Mucosa of descending colon (tissue), 3 donors: Measurements from ENCODE around the gene COP1. TPM values are rescaled to one million over a fixed set of nuclear protein-coding genes. Genes with fewer than 3 reads are reported as not detected.
"Not testable (repeated sequence)": the region's sequence is repeated elsewhere in the genome, so short reads cannot be mapped to it uniquely, and the experiment has no call there.

Source experiments
- ATAC-seq: fragments of 200-7000 bp; cut with Tn5 transposase; one replicate; pipeline ENCODE4 v1.9.1; 2020; ENCODE audit warnings: mild to moderate bottlenecking, moderate library complexity
- DNase-seq, 3 donors: peaks; one replicate each; pipeline ENCODE4 v3.0.0-alpha.2; 2020
- H3K36me3 ChIP-seq: fragments of 200-600 bp; one replicate; pipeline ENCODE4 v1.8.0; 2021; ENCODE audit warnings: low read depth, mild to moderate bottlenecking
- H3K4me1 ChIP-seq: fragments of 200-600 bp; one replicate; pipeline ENCODE4 v1.8.0; 2021; ENCODE audit warnings: low read depth, mild to moderate bottlenecking
- H3K4me3 ChIP-seq: fragments of 200-600 bp; one replicate; pipeline ENCODE4 v1.8.0; 2021; ENCODE audit warnings: mild to moderate bottlenecking
- H3K9me3 ChIP-seq: fragments of 200-600 bp; one replicate; pipeline ENCODE4 v1.8.0; 2021; ENCODE audit warnings: mild to moderate bottlenecking
- intact Hi-C, 2 donors: fragments of 100-400 bp; cut with DNase I in 1 of 2; cut with micrococcal nuclease in 1 of 2; formaldehyde crosslinking; loops; one replicate each; pipeline versions ENCODE4 v1.11.0 to v1.11.1; 2022; cut with DNase I, micrococcal nuclease
- total RNA-seq, 3 donors: library from RNA; stranded (reverse); fragmentation: NEBNext Ultra II Directional in 2 of 3; extraction: Animal tissue kit (Norgen Biotek cat#: 25700) in 2 of 3; gene quantifications; one replicate each; pipeline versions ENCODE4 v1.2.1 to v1.2.4, GENCODE V29; 2021 to 2023
- TF ChIP-seq, protein P1 (sequence below): fragments of 200-600 bp; IDR thresholded peaks from one replicate; pipeline ENCODE4 v1.8.0; 2022; ENCODE audit warnings: antibody characterized with exemption, mild to moderate bottlenecking
- donor health status: DM: no; HTN: no; CAD: no; lungs with moderate emphysema.
- donor health status: DM: no; HTN: no; CAD: no.
- donor health status: DM: no; HTN: yes; CAD: no.

COP1 gene
- total RNA-seq, 3 donors from 2014 or later = 51.5 to 51.9 (median 51.9) TPM

DNA sequence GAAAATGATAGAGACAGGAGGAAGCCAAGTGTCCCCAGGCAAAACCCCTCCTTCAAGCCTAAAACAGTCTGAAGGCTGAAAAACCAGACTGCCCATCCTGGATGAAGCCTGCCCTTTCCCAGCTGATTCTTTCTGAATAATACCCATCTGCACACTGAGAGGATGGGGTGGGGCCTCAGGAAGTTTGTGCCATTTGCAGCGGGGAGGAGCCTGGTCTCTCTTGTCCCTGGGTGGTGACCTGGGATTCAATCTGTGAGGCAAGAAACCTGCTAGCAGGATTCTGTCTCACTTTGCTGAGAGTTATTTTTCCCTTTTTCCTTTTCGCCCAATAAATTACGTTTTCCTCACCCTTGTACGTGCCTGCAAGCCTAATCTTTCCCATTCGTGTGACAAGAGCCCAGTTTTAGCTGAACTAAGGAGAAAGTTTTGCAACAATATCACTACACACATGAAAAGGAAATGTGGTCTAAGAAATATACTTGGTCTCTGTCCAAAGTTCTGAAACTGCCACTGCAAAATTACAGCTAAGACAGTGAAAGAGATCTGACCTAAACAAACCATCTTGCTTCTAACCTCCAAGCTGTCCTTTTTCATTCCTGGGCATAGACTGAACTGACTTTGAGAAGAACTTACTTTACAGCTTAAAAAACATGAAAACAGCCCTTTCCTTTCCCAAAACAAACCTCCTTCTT, 105.0 kb downstream of the COP1 start:
- intact Hi-C loops = no loop called here
- Histone ChIP-seq H3K9me3 (peaks cover 38% of the 10 kb centered on the region), H3K36me3 (peaks cover 8% of the 10 kb centered on the region), H3K4me3 (no peak overlapping the region), H3K4me1 (no peaks in the 10 kb centered on the region)
- ATAC-seq (no peak), DNase-seq (no peak)
- TF ChIP-seq, protein P1, sequence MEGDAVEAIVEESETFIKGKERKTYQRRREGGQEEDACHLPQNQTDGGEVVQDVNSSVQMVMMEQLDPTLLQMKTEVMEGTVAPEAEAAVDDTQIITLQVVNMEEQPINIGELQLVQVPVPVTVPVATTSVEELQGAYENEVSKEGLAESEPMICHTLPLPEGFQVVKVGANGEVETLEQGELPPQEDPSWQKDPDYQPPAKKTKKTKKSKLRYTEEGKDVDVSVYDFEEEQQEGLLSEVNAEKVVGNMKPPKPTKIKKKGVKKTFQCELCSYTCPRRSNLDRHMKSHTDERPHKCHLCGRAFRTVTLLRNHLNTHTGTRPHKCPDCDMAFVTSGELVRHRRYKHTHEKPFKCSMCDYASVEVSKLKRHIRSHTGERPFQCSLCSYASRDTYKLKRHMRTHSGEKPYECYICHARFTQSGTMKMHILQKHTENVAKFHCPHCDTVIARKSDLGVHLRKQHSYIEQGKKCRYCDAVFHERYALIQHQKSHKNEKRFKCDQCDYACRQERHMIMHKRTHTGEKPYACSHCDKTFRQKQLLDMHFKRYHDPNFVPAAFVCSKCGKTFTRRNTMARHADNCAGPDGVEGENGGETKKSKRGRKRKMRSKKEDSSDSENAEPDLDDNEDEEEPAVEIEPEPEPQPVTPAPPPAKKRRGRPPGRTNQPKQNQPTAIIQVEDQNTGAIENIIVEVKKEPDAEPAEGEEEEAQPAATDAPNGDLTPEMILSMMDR = no peak

DNA sequence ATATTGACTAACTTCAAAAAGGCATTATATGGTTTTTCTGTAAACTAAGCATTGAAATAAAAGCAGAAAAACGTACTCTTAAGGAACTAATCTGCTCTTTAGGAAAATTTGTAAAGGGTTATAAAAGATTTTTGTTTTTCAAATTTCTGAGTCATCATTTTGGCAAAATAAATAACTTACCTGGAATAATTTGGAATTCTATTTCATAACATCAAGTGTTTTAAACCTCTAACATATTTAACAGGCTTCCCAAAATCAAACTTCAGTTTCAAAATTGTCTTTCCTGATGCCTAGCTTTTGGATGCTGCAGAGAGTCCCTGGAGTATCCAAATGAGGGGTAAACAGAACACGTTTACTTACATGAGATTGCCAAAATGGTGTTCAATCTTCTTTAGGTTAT, 108.5 kb downstream of the COP1 start:
- TF ChIP-seq, protein P1 = no peak
- intact Hi-C loops = no loop called here
- no peak for ATAC-seq
- Histone ChIP-seq H3K9me3 (peaks cover 46% of the 10 kb centered on the region), H3K36me3 (peaks cover 8% of the 10 kb centered on the region), H3K4me3 (no peak overlapping the region), H3K4me1 (no peaks in the 10 kb centered on the region)
- DNase-seq = no peak

DNA sequence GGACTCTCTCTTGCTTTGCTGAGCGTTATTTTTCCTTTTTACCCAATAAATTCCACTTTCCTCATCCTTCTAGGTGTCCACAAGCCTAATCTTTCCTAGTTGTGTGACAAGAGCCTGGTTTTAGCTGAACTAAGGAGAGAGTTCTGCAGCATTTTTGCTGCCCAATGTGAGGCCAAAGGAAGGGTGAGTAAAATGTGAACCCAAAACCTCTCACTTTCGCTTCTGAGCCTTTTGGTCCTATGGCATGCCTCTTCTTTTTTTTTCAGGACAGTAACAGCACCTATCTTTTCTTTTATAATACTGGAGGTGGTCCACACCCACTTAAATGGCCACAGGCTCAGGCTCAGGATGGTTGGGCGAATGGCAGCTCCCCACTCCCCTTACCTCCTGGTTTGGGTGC, 111.1 kb downstream of the COP1 start:
- Histone ChIP-seq H3K9me3 (peaks cover 42% of the 10 kb centered on the region), H3K4me1 (no peaks in the 10 kb centered on the region), H3K36me3 (peaks cover 8% of the 10 kb centered on the region), H3K4me3 (no peak overlapping the region)
- intact Hi-C loops = no loop called here
- ATAC-seq = no peak
- TF ChIP-seq, protein P1 = no peak
- no peak for DNase-seq

DNA sequence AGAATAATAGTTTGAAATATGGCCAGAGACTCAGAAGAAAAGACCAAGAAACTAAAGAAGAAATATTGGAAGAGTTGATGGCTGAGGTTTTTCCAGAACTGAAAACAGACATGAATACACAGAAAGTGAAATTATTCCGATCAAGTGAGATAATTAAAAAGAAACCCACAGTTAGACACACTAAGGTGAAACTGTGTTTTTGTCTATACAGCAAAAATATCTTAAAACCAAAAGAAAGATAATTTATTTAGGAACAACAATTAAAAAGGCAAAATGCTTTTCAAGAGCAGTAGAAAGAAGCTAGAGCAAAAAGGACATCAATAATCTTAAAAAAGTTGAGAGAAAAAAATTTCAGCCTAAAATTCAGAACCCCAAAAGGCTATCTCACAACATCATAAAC, 116.3 kb downstream of the COP1 start:
- H3K36me3 ChIP-seq = no peaks in the 10 kb centered on the region
- no peaks in the 10 kb centered on the region for H3K4me1 ChIP-seq
- intact Hi-C loops = no loop called here
- no peaks in the 10 kb centered on the region for H3K9me3 ChIP-seq
- TF ChIP-seq, protein P1 = no peak
- ATAC-seq (no peak), DNase-seq (no peak)
- no peak overlapping the region for H3K4me3 ChIP-seq

DNA sequence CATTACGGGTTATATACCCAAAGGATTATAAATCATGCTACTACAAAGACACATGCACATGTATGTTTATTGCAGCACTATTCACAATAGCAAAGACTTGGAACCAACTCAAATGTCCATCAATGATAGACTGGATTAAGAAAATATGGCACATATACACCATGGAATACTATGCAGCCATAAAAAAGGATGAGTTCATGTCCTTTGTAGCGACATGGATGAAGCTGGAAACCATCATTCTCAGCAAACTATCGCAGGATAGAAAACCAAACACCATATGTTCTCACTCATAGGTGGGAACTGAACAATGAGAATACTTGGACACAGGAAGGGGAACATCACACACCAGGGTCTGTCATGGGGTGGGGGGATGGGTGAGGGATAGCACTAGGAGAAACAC, 119.3 kb downstream of the COP1 start:
- H3K9me3 ChIP-seq, H3K4me3 ChIP-seq, intact Hi-C loops, DNase-seq, H3K36me3 ChIP-seq, ATAC-seq, H3K4me1 ChIP-seq: not testable (repeated sequence)

DNA sequence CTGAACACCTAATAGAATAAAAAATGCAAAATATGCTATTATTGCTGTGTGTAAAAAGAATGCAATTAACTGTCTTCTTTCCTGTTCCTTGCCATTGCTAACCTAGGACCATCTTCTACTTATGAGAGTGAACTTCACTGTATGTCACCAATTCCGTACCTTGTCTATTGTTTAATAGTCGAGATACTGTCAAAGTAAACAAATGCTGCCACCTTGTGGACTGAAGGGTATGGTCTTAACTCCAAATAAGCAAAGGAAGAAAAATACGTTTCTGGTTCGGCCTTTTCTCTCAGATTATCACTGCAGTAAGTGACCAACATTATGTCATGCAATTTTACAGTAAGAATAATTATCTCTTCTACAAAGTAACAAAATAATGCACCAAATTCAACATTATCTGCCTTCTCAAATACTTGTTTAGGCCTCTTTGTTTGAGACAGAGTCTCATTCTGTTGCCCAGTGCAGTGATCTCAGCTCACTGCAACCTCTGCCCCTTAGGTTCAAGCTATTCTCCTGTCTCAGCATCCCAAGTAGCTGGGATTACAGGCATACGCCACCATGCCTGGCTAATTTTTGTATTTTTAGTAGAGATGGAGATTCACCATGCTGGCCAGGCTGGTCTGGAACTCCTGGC, 133.4 kb downstream of the COP1 start:
- intact Hi-C loops = no loop called here
- H3K4me3 ChIP-seq = no peak overlapping the region
- no peaks in the 10 kb centered on the region for H3K36me3 ChIP-seq
- ATAC-seq (peak; percentile 76), DNase-seq (peak in 1 of 3 donors; percentile 85)
- TF ChIP-seq, protein P1 = peak; percentile 23
- H3K9me3 ChIP-seq = no peaks in the 10 kb centered on the region
- H3K4me1 ChIP-seq = no peaks in the 10 kb centered on the region
